Measurements from ENCODE around the gene NUDT7.

NUDT7 gene

DNA sequence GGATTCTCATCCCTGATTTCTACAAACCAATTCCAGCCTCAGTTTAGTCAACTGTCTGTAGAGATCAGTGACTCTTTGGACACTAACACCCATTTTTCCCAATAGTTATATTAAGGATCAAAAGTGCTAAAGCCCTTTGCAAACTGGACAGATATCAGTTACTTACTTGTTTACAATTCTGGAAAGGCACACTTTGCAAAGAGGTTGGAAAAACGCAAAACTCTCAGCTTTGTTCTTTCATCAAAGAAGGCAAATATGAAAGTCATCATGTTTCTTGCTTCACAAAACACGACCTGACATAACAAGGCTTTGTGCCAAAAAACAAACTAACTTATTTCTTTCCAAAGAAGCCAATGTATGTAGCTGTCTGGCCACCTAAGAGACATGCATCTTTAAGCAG lies 39.9 kb downstream of the NUDT7 start:
- TF ChIP-seq, protein P1, sequence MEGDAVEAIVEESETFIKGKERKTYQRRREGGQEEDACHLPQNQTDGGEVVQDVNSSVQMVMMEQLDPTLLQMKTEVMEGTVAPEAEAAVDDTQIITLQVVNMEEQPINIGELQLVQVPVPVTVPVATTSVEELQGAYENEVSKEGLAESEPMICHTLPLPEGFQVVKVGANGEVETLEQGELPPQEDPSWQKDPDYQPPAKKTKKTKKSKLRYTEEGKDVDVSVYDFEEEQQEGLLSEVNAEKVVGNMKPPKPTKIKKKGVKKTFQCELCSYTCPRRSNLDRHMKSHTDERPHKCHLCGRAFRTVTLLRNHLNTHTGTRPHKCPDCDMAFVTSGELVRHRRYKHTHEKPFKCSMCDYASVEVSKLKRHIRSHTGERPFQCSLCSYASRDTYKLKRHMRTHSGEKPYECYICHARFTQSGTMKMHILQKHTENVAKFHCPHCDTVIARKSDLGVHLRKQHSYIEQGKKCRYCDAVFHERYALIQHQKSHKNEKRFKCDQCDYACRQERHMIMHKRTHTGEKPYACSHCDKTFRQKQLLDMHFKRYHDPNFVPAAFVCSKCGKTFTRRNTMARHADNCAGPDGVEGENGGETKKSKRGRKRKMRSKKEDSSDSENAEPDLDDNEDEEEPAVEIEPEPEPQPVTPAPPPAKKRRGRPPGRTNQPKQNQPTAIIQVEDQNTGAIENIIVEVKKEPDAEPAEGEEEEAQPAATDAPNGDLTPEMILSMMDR (IDR thresholded peaks at IDR 0.05; ENCODE audit: control insufficient read depth, insufficient read depth, low read depth, low read length, missing control alignments): no peak
- DNase-seq (ENCODE audit: low read depth): no peak
- H3K4me3 ChIP-seq (ENCODE audit: control insufficient read depth, low read depth, low read length): no peak overlapping the region

DNA sequence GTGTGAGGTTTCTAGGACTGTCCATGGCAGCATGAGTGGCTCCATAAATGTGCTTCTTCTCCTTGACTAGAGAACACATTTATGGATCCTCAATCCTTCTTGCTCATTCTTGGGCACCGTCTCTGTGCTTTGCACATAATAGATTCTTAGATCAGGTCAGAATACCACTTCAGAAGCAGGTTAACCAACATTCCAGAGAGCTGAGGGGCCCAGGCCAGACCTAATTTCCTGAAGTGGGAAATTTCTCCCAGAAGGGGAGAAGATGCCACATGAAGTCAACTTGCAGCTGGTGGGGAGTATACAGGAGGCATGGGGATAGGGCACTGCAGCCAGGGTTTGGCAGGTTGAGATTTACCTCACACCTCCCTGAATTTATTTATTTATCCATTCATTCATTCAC lies 41.7 kb downstream of the NUDT7 start:
- TF ChIP-seq, protein P1 (IDR thresholded peaks at IDR 0.05; ENCODE audit: control insufficient read depth, insufficient read depth, low read depth, low read length, missing control alignments): no peak
- DNase-seq (ENCODE audit: low read depth): no peak
- H3K4me3 ChIP-seq (ENCODE audit: control insufficient read depth, low read depth, low read length): no peak overlapping the region

DNA sequence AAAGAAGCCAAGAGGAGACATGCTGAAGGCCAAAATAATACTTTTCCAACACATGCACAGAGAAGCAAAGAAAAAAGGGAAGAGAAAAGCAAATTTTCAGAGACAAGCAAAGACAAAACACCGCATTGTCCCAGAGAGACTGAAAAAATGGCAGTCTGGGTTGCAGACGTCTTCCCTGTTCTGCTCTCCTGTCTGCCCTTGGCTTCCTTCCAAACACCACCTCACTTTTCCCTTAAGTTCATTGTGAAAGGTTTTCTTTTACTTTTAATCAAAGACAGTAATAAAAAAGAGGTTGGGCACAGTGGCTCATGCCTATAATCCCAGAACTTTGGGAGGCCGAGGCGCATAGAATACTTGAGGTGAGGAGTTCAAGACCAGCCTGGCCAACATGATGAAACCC lies 44.9 kb downstream of the NUDT7 start:
- DNase-seq (ENCODE audit: low read depth): no peak
- TF ChIP-seq, protein P1 (IDR thresholded peaks at IDR 0.05; ENCODE audit: control insufficient read depth, insufficient read depth, low read depth, low read length, missing control alignments): no peak
- no peak overlapping the region for H3K4me3 ChIP-seq (ENCODE audit: control insufficient read depth, low read depth, low read length)

DNA sequence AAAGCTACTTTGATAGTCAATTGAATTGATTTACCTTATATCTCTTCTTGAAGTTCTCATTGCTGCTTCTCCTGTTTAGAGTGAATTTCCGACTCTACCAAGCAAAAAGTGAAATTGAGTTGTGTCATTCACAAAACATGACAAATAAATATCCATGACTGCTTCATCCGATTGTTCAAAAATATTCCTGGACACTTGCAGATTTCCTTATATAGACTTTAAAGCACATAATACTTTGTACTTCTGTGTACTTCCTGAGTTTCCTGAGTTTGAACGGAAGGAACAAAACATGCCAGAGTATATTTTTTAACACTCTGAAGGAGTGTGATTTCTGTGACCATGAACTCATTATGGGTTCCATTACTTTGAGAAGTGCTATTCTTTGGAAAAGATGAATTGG lies 45.5 kb downstream of the NUDT7 start:
- TF ChIP-seq, protein P1 (IDR thresholded peaks at IDR 0.05; ENCODE audit: control insufficient read depth, insufficient read depth, low read depth, low read length, missing control alignments): no peak
- H3K4me3 ChIP-seq (ENCODE audit: control insufficient read depth, low read depth, low read length): no peak overlapping the region
- DNase-seq (ENCODE audit: low read depth): no peak

DNA sequence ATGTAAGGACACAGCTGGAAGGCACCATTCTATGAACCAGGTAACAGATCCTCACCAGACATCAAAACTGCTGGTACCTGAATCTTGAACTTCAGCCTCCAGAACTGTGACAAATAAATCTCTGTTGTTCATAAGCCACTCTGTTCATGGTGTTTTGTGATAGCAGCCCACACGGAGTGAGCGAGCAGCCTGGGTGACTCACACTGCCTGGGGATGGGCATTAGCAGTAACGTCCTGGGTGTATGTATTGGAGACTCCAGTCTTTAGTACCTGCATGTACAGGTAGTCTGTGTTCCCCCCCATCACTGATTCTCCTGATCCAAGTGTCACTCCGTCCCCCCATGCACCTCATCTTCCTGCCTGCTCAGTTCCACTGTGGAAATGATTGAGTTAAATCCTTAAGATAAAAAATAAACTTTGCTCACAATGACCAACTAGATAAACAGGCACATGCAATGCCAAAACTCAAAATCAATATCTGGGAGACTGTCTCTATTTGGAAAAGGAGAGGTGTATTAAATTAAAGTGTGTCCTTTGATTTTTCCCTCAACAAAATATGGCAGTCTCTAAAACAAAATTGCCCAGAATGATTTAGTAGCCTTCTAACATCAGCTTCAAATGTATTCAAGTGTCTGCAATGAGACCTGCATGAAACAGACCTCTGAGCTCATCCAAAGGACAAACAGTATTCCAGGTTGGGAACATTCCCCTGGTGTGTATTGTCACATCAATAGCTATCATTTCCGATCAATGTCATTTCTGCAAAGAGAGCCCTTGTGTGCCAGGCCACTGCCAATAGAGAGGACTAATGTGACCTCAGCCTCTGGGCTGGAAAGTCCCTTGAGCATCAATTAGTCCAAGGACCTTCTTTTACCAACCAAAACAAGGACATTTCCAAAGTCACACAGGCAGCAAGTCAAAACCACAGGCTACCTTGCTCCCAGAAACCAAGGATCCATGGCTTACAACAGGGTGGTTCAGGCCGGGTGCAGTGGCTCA lies 53.9 kb downstream of the NUDT7 start:
- TF ChIP-seq, protein P1 (IDR thresholded peaks at IDR 0.05; ENCODE audit: control insufficient read depth, insufficient read depth, low read depth, low read length, missing control alignments): no peak
- DNase-seq (ENCODE audit: low read depth): no peak
- H3K4me3 ChIP-seq (ENCODE audit: control insufficient read depth, low read depth, low read length): no peak overlapping the region

DNA sequence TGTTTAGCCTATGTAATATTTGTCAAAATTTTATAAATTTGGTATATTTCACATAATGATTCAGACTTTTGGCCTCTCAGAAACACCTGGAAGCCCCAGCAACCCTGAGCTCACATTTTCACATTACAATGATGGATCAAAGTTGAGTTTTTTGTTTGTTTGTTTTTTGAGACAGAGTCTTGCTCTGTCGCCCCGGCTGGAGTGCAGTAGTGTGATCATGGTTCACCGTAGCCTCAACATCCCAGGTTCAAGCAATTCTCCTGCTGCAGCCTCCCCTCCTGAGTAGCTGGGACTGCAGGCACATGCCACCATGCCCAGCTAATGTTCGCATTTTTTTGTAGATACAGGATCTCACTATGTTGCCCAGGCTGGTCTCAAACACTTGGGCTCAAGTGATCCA lies 55.4 kb downstream of the NUDT7 start:
- no peak overlapping the region for H3K4me3 ChIP-seq (ENCODE audit: control insufficient read depth, low read depth, low read length)
- TF ChIP-seq, protein P1 (IDR thresholded peaks at IDR 0.05; ENCODE audit: control insufficient read depth, insufficient read depth, low read depth, low read length, missing control alignments): no peak
- no peak for DNase-seq (ENCODE audit: low read depth)
